ENCODE data around the gene NTMT1.

NTMT1 gene

DNA sequence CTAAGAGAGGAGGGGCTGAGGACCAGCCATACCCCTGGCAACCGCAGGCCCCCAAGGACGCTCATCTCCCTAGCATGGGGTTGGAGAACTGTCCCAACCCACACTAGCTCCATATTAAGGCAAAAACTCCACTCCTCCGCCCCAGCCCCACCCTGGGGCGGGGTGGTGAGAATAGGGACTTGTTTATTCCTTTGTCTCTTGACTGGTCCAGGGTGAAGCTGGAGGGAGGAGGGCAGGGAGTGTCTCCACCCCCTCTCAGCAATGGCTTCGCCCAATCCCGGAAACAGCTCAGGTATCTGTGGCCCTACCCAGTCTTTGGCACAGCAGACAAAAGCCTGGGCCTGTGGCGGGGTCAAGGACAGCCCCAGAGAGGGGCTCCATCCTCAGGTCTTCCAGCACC is 56.4 kb downstream of the NTMT1 start:
- DNase-seq: no peak

DNA sequence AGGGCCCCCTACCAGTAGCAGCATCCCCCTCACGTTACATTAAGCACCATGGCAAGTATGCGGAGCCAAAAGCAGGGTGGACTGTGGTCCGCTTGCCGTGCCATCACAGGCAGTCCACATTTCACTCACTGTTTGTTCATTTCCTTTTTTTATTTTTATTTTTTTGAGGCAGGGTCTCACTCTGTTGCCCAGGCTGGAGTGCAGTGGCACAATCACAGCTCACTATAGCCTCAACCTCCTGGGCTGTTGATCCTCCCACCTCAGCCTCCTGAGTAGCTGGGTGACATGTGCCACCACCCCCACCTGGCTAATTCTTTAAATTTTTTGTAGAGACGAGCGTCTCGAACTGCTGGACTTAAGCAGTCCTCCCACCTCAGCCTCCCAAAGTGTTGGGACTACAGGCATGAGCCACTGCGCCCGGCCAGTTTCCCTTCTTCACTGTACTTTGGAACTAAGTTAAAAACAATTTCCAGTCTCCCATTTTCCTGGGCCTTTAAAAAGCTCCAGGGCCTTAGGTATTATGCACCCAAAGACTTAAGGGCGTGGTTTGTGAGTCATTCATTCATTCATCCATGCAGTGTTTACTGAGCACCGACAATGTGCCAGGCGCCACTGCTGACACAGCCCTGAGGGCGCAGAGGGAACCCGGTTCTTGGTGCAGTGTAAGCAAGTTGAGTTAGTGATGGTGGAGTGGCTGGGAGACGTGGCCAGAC is 59.4 kb downstream of the NTMT1 start:
- no peak for DNase-seq

All from CD4-positive, alpha-beta T cell treated with Interleukin-4 for 4 hours (primary cell).